CD4-positive, alpha-beta memory T cell (primary cell): Measurements from ENCODE around the gene DOCK6. TPM values are rescaled to one million over a fixed set of nuclear protein-coding genes. Genes with fewer than 3 reads are reported as not detected.

Source experiments
- CTCF ChIA-PET: fragments of 350-600 bp; sonication (Branson Sonifier 250); formaldehyde crosslinking; loops from one replicate; lab custom pipeline; 2021; ENCODE audit warnings: inconsistent platforms; ENCODE audit not compliant: partially characterized antibody; lab: Charles Lee
- POLR2A ChIA-PET: fragments of 350-600 bp; sonication (Branson Sonifier 250); formaldehyde crosslinking; loops from one replicate; lab custom pipeline; 2021; ENCODE audit not compliant: partially characterized antibody; lab: Charles Lee
- DNase-seq, 5 donors: peaks; one replicate each; pipeline versions ENCODE4 v3.0.0 to v3.0.0-alpha.2; 2020 to 2022; ENCODE audit warnings: mixed read lengths in 1 of 5
- H3K27ac ChIP-seq: one replicate; pipeline ENCODE4 v1.7.0; 2013; ENCODE audit warnings: low read depth, low read length
- H3K27me3 ChIP-seq: 2 replicates; pipeline ENCODE4 v1.7.0; 2013; ENCODE audit warnings: mild to moderate bottlenecking, low read length, moderate library complexity; ENCODE audit not compliant: insufficient read depth
- H3K36me3 ChIP-seq: 2 replicates; pipeline ENCODE4 v1.7.0; 2013; ENCODE audit warnings: mild to moderate bottlenecking, low read length, moderate library complexity; ENCODE audit not compliant: insufficient read depth
- H3K4me1 ChIP-seq: 2 replicates; pipeline ENCODE4 v1.7.0; 2013; ENCODE audit warnings: mild to moderate bottlenecking, low read length, moderate library complexity; ENCODE audit not compliant: insufficient read depth
- H3K4me3 ChIP-seq, 2 donors: one replicate each; pipeline ENCODE4 v1.7.0; 2013; ENCODE audit warnings: low read length in 2 of 2, mild to moderate bottlenecking in 1 of 2
- H3K9me3 ChIP-seq, 2 donors: one replicate each; pipeline ENCODE4 v1.7.0; 2013; ENCODE audit warnings: low read length in 2 of 2, control low read depth in 1 of 2; ENCODE audit not compliant: control insufficient read depth in 1 of 2
- H3K27ac Mint-ChIP-seq, 7 donors: one replicate each; pipeline ENCODE4 v1.8.0; 2020 to 2021; ENCODE audit warnings: mixed read lengths in 7 of 7, mild to moderate bottlenecking in 6 of 7, inconsistent platforms in 3 of 7, moderate library complexity in 3 of 7
- H3K27me3 Mint-ChIP-seq, 2 donors: one replicate each; pipeline ENCODE4 v1.8.0; 2020 to 2021; ENCODE audit warnings: mixed read lengths in 2 of 2
- H3K36me3 Mint-ChIP-seq, 2 donors: one replicate each; pipeline ENCODE4 v1.8.0; 2020 to 2021; ENCODE audit warnings: mixed read lengths in 2 of 2, inconsistent platforms in 1 of 2, mild to moderate bottlenecking in 1 of 2
- H3K4me1 Mint-ChIP-seq, 4 donors: one replicate each; pipeline ENCODE4 v1.8.0; 2020 to 2021; ENCODE audit warnings: mixed read lengths in 4 of 4, mild to moderate bottlenecking in 1 of 4
- H3K4me3 Mint-ChIP-seq, 8 donors: one replicate each; pipeline ENCODE4 v1.8.0; 2020 to 2021; ENCODE audit warnings: mixed read lengths in 8 of 8, mild to moderate bottlenecking in 7 of 8, moderate library complexity in 6 of 8, inconsistent platforms in 3 of 8
- H3K9me3 Mint-ChIP-seq, 8 donors: one replicate each; pipeline ENCODE4 v1.8.0; 2020 to 2021; ENCODE audit warnings: mixed read lengths in 8 of 8, mild to moderate bottlenecking in 5 of 8, inconsistent platforms in 3 of 8, moderate library complexity in 1 of 8
- intact Hi-C: fragments of 100-400 bp; cut with micrococcal nuclease; formaldehyde crosslinking; loops from one replicate; pipeline ENCODE4 v1.15.1; 2023
- polyA plus RNA-seq, 2 donors: library from polyadenylated mRNA; unstranded; fragments of 300-500 nt; fragmentation: Illumina TruSeq; gene quantifications; one replicate each; pipeline ENCODE4 v1.2.3, GENCODE V29; 2021
- total RNA-seq, 2 experiments: library from RNA; stranded (reverse); gene quantifications; one replicate each; pipeline ENCODE4 v1.2.3, GENCODE V29; 2021

The DOCK6 gene
- total and polyA plus RNA-seq, 4 experiments from 2014 or later: 0.30 to 0.64 TPM; not detected in 2

- intact Hi-C loops: no loop called here
- Histone ChIP-seq H3K4me3 (no peak overlapping the region), H3K9me3 (no peaks in the 10 kb centered on the region), H3K27me3 (no peaks in the 10 kb centered on the region), H3K27ac (no peak overlapping the region), H3K36me3 (no peaks in the 10 kb centered on the region), H3K4me1 (no peaks in the 10 kb centered on the region)
- ChIA-PET CTCF (no interaction called here), POLR2A (no interaction called here)
- Mint-ChIP-seq H3K4me1 (no peaks in the 10 kb centered on the region), H3K4me3 (no peak overlapping the region), H3K27ac (no peak overlapping the region), H3K9me3 (peaks cover 0 to 8% (median 3%) of the 10 kb centered on the region in 8 donors), H3K27me3 (peaks cover 2 to 4% of the 10 kb centered on the region in 2 donors), H3K36me3 (no peaks in the 10 kb centered on the region)
- no peak for DNase-seq
Measured at GRCh38 chr19:11233073-11233472, 29.3 kb downstream of the DOCK6 start.

- CTCF ChIA-PET: no interaction called here
- no peaks in the 10 kb centered on the region for H3K36me3 ChIP-seq
- POLR2A ChIA-PET: no interaction called here
- H3K9me3 ChIP-seq: no peaks in the 10 kb centered on the region
- peaks cover 0 to 8% (median 2%) of the 10 kb centered on the region in 8 donors for H3K9me3 Mint-ChIP-seq
- no peaks in the 10 kb centered on the region for H3K27me3 ChIP-seq
- H3K27me3 Mint-ChIP-seq: peaks cover 2% of the 10 kb centered on the region in 2 donors
- H3K4me1 Mint-ChIP-seq: no peaks in the 10 kb centered on the region
- H3K4me3 Mint-ChIP-seq: no peak overlapping the region
- no peak overlapping the region for H3K27ac ChIP-seq
- no peak overlapping the region for H3K27ac Mint-ChIP-seq
- no peaks in the 10 kb centered on the region for H3K36me3 Mint-ChIP-seq
- intact Hi-C loops: no loop called here
- no peak overlapping the region for H3K4me3 ChIP-seq
- no peak for DNase-seq
- H3K4me1 ChIP-seq: no peaks in the 10 kb centered on the region
Measured at GRCh38 chr19:11232555-11232954, 29.8 kb downstream of the DOCK6 start.

DNA sequence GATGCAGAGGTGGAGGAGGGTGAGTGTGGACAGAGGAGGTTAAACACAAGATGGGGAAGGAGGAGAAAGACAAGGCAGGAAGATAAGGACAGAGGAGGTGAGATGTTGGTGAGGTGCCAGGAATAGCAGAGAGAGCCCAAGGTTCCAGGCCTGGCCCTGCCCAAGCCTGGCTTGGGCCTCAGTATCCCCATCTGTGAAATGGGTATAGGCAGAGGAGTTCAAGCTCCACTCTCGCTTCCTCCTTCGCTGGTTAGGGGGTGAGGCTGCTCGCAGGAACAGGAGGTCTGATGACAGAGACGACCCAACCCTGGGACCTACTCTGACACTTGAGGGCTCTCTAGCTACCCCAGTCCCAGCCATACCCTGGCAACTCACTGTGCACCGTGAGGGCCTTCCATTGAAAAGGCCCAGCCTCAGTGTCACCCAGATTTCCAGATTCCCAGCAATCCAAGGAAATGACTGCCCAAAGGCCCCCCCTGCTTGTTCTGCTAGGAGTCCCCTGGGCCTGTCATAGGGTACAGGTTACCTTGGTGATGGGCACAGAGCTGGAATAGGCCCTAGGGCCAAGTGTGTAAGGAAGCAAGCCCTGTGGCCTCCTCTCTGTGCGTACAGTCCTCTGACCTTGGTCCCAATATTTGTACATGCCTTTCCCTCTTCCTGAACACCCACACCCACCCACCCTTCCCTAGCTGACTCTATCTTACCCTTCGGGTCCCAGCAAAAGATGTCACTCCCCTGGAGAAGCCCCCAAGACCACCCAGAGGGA, 31.5 kb downstream of the DOCK6 start:
- Histone ChIP-seq H3K36me3 (no peaks in the 10 kb centered on the region), H3K4me1 (no peaks in the 10 kb centered on the region), H3K27me3 (no peaks in the 10 kb centered on the region), H3K9me3 (no peaks in the 10 kb centered on the region), H3K27ac (no peak overlapping the region), H3K4me3 (no peak overlapping the region)
- no peak overlapping the region for H3K27ac Mint-ChIP-seq
- no peaks in the 10 kb centered on the region for H3K36me3 Mint-ChIP-seq
- H3K27me3 Mint-ChIP-seq: peaks cover 2% of the 10 kb centered on the region in 2 donors
- intact Hi-C loops: no loop called here
- POLR2A ChIA-PET: no interaction called here
- no peaks in the 10 kb centered on the region for H3K4me1 Mint-ChIP-seq
- CTCF ChIA-PET: no interaction called here
- DNase-seq: no peak
- H3K9me3 Mint-ChIP-seq: no peaks in the 10 kb centered on the region
- H3K4me3 Mint-ChIP-seq: no peak overlapping the region

- Mint-ChIP-seq H3K4me3 (no peak overlapping the region), H3K27me3 (peaks cover 2 to 3% of the 10 kb centered on the region in 2 donors), H3K36me3 (no peaks in the 10 kb centered on the region), H3K9me3 (peaks cover 0 to 3% (median 0%) of the 10 kb centered on the region in 8 donors), H3K27ac (no peak overlapping the region), H3K4me1 (no peaks in the 10 kb centered on the region)
- intact Hi-C loops: no loop called here
- H3K4me3 ChIP-seq: no peak overlapping the region
- no peak for DNase-seq
- H3K27me3 ChIP-seq: no peaks in the 10 kb centered on the region
- no peaks in the 10 kb centered on the region for H3K4me1 ChIP-seq
- H3K36me3 ChIP-seq: no peaks in the 10 kb centered on the region
- no peaks in the 10 kb centered on the region for H3K9me3 ChIP-seq
- POLR2A ChIA-PET: no interaction called here
- H3K27ac ChIP-seq: no peak overlapping the region
- CTCF ChIA-PET: no interaction called here
Measured at GRCh38 chr19:11227195-11227886, 35.0 kb downstream of the DOCK6 start.

DNA sequence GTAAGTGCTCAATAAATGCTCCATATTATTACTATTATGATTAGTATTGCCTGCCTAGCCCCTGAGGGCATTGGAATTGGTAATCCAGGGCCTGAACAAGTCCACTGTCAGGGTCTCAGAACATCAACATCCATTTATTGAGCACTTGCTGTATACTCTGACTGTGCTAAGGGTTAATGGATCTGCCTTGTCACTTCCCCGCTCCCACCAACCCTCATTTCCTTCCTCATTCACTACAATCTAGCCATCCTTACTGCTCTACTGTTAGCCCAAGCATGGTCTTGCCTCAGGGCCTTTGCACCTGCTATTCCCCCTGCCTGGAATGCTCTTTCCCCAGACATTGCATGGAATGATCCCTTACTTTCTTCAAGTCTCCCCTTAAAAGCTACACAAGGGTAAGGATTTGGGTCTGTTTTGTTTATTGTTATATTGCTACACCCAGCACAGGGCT, 35.6 kb downstream of the DOCK6 start:
- no peaks in the 10 kb centered on the region for H3K4me1 Mint-ChIP-seq
- peaks cover 2 to 4% of the 10 kb centered on the region in 2 donors for H3K27me3 Mint-ChIP-seq
- peaks cover 0 to 1% of the 10 kb centered on the region in 2 donors for H3K36me3 Mint-ChIP-seq
- peaks cover 0 to 6% (median 2%) of the 10 kb centered on the region in 8 donors for H3K9me3 Mint-ChIP-seq
- Histone ChIP-seq H3K9me3 (no peaks in the 10 kb centered on the region), H3K27me3 (no peaks in the 10 kb centered on the region), H3K36me3 (no peaks in the 10 kb centered on the region), H3K4me3 (no peak overlapping the region), H3K4me1 (no peaks in the 10 kb centered on the region), H3K27ac (no peak overlapping the region)
- DNase-seq: no peak
- H3K27ac Mint-ChIP-seq: no peak overlapping the region
- intact Hi-C loops: no loop called here
- CTCF ChIA-PET: no interaction called here
- POLR2A ChIA-PET: no interaction called here
- no peak overlapping the region for H3K4me3 Mint-ChIP-seq

DNA sequence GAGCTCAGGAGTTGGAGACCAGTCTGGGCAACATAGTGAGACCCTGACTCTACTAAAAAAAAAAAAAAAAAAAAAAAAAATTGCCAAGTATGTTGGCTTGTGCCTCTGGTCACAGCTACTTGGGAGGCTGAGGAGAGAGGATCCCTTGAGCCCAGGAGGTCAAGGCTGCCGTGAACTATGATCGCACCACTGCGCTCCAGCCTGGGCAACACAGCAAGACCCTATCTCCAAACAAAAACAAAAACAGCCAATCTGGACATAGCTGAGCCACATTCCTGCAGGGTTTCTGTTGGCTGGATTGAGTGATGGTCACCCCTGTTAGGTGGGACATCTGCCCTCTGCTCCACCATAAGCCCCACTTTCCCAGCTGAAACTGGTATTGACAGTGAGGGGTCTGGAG, 36.5 kb downstream of the DOCK6 start:
- Histone ChIP-seq H3K9me3 (peaks cover 0 to 8% of the 10 kb centered on the region in 2 donors), H3K4me1 (no peaks in the 10 kb centered on the region), H3K27ac (no peak overlapping the region), H3K27me3 (no peaks in the 10 kb centered on the region), H3K4me3 (no peak overlapping the region), H3K36me3 (no peaks in the 10 kb centered on the region)
- H3K9me3 Mint-ChIP-seq: peaks cover 2 to 16% (median 12%) of the 10 kb centered on the region in 8 donors
- intact Hi-C loops: no loop called here
- CTCF ChIA-PET: no interaction called here
- peaks cover 4% of the 10 kb centered on the region in 2 donors for H3K27me3 Mint-ChIP-seq
- no peak overlapping the region for H3K27ac Mint-ChIP-seq
- H3K4me1 Mint-ChIP-seq: no peaks in the 10 kb centered on the region
- POLR2A ChIA-PET: no interaction called here
- peaks cover 1 to 8% of the 10 kb centered on the region in 2 donors for H3K36me3 Mint-ChIP-seq
- H3K4me3 Mint-ChIP-seq: no peak overlapping the region
- no peak for DNase-seq

DNA sequence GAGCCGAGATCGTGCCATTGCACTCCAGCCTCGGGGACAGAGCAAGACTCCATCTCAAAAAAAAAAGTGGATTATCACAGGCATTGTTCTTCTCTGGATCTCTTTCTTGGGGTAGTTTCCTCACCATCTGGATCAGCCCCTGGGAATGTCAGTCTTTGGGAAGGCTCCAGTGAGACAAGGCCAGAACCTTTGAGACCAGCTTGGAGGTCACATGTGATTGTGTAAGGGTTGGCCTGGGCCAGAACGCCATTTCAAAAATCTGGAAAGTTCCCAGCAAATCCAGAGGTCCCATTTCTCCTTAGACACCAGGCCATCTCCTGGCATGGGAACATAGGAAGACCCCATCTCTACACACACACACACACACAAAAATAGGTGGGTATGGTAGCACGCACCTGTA, 37.2 kb downstream of the DOCK6 start:
- Histone ChIP-seq H3K36me3 (no peaks in the 10 kb centered on the region), H3K4me1 (no peaks in the 10 kb centered on the region), H3K4me3 (no peak overlapping the region), H3K27me3 (no peaks in the 10 kb centered on the region), H3K9me3 (peaks cover 0 to 8% of the 10 kb centered on the region in 2 donors), H3K27ac (no peak overlapping the region)
- no peak for DNase-seq
- ChIA-PET POLR2A (no interaction called here), CTCF (no interaction called here)
- H3K9me3 Mint-ChIP-seq: peaks cover 5 to 21% (median 17%) of the 10 kb centered on the region in 8 donors
- no peak overlapping the region for H3K4me3 Mint-ChIP-seq
- H3K4me1 Mint-ChIP-seq: no peaks in the 10 kb centered on the region
- intact Hi-C loops: no loop called here
- peaks cover 4 to 13% of the 10 kb centered on the region in 2 donors for H3K36me3 Mint-ChIP-seq
- no peak overlapping the region for H3K27ac Mint-ChIP-seq
- H3K27me3 Mint-ChIP-seq: peaks cover 4 to 7% of the 10 kb centered on the region in 2 donors
